HG03039 (cell line): Measurements from ENCODE around the gene ARL5C.
A peak's percentile ranks its signal among the peaks of the same experiment; 100 is the strongest.

Source experiments
- ATAC-seq: cut with Tn5 transposase; IDR thresholded peaks from one replicate; pipeline ENCODE4 v1.9.1; 2021; ENCODE audit warnings: mild to moderate bottlenecking, moderate library complexity; ENCODE audit not compliant: unreplicated experiment

The ARL5C gene

DNA sequence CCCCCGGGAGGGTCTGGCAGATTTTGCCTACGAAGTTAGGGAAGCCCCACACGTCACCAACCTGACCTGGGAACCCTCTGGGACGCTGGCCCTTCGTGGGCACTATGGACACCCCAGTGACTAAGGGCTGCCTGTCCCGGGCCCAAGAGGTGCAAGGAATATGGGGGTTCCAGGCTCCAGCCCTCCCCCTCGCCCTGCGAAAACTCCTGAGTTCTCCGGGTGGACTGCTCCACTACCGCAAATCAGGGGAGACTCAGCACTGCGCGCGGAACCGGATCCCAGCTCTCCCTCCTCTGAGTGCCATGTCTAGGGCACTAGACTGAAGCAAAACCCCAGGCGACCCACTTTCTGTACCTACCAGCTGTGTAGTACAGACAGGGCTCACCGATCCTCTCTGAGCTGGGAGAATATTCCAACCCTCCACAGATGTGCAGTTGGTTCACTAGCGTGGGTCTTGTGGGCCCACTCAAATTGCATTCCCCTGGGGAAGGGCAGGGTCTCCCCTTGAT is at the start of gene ARL5C:
TSS of gene ARL5C (minus strand) at position 321 of the 509 bp plus-strand sequence. CDS start 401 bp downstream, outside the sequence.
- no peak for ATAC-seq

GRCh38 chr17:39213852-39214251 is 47.9 kb upstream of the ARL5C start:
- ATAC-seq: no peak

DNA sequence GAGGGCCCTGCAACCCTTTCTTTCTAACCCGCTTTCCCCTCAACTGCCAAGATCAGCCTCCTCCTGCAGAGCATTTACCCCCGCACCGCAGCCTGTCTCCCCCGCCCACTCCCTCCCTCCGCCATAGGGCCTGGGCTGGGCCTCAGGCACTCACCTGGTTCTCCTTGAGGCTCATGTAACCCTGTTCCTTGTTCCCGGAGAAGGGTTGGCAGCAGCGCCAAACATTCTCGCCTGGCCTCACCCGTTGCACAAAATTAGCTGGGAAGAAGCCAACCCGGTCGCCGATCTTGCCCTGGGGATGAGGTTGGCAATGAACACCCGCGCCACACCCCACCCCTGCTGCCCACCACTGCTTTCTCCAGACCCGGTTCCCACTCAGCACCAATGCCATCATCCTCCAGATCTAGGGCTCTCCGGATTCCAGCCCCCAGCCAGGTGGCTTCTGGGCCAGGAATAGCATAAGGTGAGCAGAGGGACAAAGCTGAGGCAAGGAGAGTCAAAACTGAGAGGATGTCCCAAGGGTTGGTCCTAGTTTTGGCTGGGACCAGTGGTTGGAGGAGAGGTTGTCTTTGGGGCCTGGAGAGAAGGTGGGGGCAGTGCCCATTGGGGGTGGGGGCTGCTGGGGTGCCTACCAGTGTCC is 47.0 kb upstream of the ARL5C start:
- ATAC-seq: no peak

- ATAC-seq: no peak
These were observed 46.3 kb upstream of the ARL5C start for GRCh38 chr17:39212195-39212810.

GRCh38 chr17:39210093-39210434 is 44.1 kb upstream of the ARL5C start:
- ATAC-seq: no peak

GRCh38 chr17:39209317-39210092 is 43.5 kb upstream of the ARL5C start:
- ATAC-seq: no peak

GRCh38 chr17:39208893-39209292 is 42.9 kb upstream of the ARL5C start:
- ATAC-seq: no peak

- ATAC-seq: no peak
These were observed 42.2 kb upstream of the ARL5C start for GRCh38 chr17:39208136-39208535.

GRCh38 chr17:39205112-39205526 is 39.2 kb upstream of the ARL5C start:
- no peak for ATAC-seq

DNA sequence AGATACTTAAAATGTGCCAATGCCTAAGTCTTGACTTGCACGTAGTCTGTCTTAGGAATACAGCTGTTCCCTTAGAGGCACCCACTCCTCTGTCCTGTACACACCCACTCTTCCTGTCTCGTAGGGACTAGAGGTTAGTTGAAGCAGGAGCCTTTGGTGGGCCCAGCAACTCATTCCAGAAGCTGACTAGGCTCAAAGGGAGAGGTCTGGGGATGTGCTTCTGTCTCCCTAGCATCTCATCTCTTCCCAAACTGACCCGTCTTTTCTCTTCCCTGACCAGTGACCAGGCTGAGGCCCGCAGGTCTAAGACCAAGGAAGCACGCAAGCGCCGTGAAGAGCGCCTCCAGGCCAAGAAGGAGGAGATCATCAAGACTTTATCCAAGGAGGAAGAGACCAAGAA is 38.3 kb upstream of the ARL5C start:
- ATAC-seq: no peak

GRCh38 chr17:39200957-39201510 is 35.1 kb upstream of the ARL5C start:
- ATAC-seq: no peak

- ATAC-seq: peak; percentile 45
These were observed 34.3 kb upstream of the ARL5C start, which contains the start of gene RPL19 for GRCh38 chr17:39200070-39200879. RPL19 (plus strand) TSS chr17:39200283; CDS start chr17:39200345, 62 bp downstream.

- peak; percentile 55 for ATAC-seq
These were observed 33.8 kb upstream of the ARL5C start for GRCh38 chr17:39199820-39200069.

- ATAC-seq: no peak
These were observed 32.2 kb upstream of the ARL5C start for GRCh38 chr17:39198186-39198566.

DNA sequence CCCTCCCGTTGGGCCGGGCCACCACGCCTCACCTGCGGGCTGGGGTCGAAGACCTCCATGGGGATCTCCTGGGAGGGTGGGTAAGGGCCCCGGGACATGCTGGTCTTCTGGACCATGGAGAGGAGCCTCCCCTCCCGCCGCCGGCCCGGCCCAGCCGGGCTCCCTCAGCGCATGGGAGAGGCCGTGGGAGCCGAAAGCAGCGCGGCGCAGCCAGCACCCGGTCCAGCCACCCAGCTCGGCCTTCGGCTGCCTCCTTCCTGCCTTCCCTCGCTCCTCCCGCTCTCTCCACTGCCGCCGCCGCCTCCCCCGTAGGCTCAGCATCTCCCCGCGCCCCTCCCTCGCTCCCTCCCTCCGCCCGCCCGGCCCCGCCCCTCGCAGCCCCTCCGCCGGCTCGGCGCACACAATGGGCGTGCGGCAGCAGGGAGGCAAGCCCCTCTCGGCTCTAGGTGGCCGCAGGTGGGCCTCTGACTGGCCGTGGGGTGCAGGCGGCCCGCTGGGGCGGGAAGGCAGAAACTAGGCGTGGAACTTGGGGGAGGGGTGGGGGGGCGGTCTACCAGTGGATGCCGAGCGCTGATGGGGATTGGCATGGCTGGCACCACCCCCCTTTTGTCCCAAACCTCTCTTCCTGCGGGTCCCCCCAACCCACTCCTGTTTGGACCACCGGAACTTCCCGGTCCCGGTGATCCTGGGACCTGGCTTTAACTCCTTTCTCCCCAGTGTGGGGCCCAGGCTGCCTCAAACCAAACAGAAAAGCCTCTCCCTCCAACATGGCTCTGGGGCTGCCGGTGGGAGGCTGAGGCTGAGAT is 31.6 kb upstream of the ARL5C start, which contains the start of gene CACNB1:
TSS of gene CACNB1 (minus strand) at position 290 of the 806 bp plus-strand sequence. CDS start at position 116, 174 bp downstream.
- no peak for ATAC-seq

DNA sequence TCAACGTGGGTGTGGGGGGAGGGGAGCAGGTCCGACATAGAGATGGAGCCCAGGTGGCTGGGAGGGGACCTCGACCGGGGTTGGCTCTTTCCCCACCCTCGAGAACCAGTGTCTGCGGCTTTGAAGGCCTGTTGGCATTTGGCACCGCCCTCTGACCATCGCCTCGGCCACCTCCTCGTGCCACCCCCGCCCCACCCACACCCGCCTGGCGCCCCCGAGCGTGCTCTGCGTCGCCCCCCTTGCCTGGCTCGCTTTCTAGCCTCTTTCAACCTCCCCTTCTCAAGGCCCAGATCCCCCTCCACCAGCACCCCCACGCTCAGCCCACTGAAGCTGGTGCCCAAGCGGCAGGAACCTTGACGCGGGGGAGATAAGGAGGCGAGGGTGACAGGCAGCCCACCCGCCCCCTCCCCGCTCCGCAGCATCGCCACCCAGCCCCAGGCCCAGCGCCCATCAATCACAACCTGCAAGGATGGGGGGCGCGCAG is 30.9 kb upstream of the ARL5C start:
- ATAC-seq: no peak

DNA sequence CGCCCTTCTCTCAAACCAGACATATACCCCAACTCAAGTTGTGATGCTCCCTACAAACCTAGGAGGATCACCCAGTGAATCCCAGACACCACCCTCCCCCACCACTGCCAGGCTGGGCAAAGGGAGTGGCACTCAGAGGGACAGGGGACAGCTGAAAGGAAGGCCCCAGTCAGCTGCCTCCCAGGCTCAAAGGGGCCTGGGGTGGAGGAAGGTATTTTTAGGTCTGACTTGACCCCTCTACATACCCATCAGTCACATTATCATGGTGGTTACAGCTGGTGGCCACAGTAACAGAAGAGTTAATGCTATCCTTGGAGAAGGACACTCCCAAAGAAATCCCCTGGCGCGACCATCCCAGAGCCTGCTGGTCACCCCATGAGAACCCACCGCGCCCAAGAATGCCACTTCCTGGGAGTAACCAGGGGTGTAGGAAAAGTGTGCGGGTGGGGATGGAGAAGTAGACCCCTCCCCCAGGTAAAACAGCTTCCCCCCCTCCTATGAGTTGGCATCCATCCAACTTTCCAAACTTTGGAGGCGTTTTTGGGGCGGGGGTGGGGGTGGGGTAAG is 30.4 kb upstream of the ARL5C start:
- no peak for ATAC-seq

DNA sequence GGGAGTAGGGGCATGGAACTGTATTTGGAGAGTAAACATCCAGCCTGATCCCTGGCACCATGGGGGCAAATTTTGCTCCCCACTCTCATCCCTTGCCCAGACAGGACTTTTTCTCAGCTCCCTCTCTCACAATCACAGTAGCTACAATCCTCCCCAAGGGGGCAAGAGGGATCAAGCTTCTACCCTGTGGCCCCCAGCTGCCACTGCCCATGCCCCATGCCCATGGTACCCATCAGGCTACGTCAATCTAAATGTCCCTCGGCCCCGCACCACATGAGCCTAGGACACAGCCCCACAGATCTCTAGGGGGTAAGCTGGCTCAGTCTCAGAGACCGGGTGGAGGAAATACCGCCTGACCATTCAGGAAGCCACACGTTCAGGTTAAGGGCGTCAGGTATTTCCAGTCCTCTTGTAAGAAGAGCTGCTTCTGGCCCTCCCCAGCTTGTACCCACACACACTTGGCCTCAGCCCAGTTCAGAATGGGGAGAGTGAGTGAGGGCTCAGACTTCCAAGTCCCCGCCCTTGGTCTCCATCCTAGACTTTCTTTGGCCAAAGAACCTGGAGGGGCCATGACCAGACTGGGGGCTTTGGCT is 29.7 kb upstream of the ARL5C start:
- ATAC-seq: no peak

DNA sequence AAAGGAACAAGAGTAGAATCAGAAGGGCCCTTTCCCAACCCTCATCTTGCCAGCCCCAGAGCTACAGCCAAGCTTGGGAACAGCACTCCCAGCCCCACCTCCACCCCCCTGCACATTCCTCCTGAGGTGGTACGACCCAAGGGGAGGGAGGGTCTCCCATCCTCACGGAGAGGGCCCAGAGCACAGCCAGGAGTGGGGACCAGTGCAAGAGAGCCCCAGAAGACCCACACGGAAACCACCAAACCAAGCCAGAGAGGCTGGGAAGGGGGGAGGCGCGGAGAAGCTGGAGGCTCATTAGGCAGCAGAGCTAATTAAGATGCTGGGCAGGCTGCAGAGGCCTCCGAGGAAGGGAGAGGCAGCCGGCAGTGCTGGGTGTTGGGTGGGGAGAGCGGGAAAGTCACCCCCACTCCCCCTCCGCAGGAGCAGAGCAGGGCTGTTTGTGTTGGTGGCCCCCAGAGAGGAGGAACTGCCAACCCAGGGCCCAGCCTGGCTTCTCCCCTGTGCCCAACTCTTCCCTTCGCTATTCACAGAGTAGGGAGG is 29.1 kb upstream of the ARL5C start:
- ATAC-seq: no peak
